ENCODE data around the gene ST7.

Gene ST7

DNA sequence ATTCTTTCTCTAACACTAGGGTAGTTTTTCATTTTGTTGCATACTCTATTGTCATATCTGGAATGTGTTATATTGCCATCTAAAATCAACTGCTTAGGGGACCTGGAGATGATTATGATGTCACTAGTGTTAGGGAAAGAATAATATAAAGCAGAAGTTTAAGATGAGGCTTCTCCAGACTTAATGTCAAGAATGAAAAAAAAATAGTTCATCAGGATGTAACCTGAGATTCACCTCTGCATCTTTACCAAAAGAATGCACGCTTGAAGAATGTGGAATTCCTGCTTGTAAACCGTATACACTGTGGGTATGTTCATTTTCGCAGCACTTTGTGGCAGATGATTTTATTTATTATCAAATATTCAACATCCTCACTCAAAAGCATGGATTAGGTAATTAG, 184.6 kb downstream of the ST7 start:
- no peak overlapping the region for H3K4me3 ChIP-seq (ENCODE audit: low read length)
- TF ChIP-seq, protein P1, sequence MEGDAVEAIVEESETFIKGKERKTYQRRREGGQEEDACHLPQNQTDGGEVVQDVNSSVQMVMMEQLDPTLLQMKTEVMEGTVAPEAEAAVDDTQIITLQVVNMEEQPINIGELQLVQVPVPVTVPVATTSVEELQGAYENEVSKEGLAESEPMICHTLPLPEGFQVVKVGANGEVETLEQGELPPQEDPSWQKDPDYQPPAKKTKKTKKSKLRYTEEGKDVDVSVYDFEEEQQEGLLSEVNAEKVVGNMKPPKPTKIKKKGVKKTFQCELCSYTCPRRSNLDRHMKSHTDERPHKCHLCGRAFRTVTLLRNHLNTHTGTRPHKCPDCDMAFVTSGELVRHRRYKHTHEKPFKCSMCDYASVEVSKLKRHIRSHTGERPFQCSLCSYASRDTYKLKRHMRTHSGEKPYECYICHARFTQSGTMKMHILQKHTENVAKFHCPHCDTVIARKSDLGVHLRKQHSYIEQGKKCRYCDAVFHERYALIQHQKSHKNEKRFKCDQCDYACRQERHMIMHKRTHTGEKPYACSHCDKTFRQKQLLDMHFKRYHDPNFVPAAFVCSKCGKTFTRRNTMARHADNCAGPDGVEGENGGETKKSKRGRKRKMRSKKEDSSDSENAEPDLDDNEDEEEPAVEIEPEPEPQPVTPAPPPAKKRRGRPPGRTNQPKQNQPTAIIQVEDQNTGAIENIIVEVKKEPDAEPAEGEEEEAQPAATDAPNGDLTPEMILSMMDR (IDR thresholded peaks at IDR 0.05; ENCODE audit: insufficient read depth, low read depth, low read length, missing control alignments): no peak
- DNase-seq (ENCODE audit: low read depth): no peak

DNA sequence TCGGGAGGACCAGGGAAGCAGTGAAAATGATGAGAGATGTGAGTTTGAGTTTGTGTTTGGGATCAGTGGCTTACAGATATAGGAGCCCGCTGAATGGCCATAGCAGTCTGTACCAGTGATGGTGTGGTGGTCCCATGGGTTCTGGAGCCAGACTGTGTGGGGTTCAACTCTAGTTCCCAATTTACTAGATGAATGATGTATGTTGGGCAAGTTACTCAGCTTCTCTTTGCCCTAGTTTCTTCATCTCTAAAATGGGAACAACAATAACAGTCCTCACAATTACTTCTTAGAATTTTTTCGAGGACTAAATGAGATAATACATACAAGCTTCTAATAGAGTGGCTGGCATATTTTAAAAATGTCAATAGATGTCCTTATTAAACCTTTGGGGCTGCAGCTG, 185.2 kb downstream of the ST7 start:
- TF ChIP-seq, protein P1 (IDR thresholded peaks at IDR 0.05; ENCODE audit: insufficient read depth, low read depth, low read length, missing control alignments): no peak
- no peak overlapping the region for H3K4me3 ChIP-seq (ENCODE audit: low read length)
- DNase-seq (ENCODE audit: low read depth): no peak

DNA sequence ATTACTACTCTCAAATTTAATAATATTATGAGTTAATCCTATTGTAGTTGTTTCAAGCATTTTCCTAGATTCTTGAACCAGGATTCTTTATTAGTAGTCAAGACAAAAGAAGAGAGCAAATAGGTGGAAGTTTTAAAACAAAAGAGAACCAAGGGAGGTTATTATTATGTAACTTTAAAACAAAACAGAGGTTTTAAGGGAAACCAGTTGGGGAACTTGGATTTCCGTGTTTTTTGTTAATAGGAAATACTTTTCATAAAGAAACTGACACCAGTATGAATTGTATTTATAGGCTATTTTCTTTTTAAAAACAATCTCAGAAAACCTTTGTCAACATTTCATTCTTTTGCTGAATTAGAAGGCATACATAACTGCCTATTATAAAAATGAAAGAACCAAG, 185.7 kb downstream of the ST7 start:
- no peak overlapping the region for H3K4me3 ChIP-seq (ENCODE audit: low read length)
- DNase-seq (ENCODE audit: low read depth): no peak
- TF ChIP-seq, protein P1 (IDR thresholded peaks at IDR 0.05; ENCODE audit: insufficient read depth, low read depth, low read length, missing control alignments): no peak

DNA sequence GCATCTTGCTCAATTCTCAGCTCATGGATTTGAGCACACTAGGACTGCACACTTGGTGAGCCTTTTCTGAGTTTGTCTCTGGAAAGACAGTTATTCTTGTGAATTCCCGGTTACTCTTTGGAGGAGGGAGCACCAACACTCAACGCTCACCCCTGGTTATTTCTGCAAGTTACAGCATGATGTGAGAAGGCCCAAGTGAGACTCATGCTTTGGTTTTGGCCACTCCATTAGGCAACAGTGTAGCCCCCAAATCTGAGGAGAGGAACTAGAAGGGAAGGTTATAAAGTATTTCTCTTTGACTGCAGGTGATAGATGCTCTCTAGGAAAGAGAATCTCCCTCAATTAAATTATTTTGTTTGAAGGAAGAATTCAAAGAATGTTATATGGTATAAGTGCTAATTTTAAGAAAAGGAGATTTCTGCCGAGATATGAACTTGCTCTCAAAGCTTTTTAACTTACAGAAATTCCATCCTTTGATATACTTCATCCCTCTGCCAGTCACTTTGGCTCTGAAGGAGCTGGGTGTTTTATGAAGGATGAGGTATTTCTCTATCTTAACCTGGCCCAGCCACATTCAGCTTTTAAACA, 186.2 kb downstream of the ST7 start:
- H3K4me3 ChIP-seq (ENCODE audit: low read length): no peak overlapping the region
- DNase-seq (ENCODE audit: low read depth): peak; percentile 9
- TF ChIP-seq, protein P1 (IDR thresholded peaks at IDR 0.05; ENCODE audit: insufficient read depth, low read depth, low read length, missing control alignments): no peak

DNA sequence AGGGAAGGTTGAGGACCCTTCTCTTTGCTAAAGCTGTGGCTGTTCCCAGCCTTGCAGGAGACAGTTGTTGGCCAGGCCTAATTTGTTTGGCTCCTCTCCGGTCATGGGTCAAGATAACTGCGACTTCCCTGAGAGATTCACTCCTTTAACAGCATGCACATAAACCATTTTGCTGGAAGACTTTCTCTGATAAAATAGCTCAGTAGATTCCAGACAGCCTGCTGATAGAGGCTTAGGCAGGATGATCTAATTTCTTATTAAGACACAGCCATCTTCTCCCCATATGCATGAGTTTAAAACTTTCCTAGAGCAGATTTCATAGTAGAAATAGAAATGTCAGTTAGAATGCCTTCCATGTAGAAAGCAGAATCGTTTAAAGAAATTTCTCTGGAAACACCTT, 187.6 kb downstream of the ST7 start:
- no peak overlapping the region for H3K4me3 ChIP-seq (ENCODE audit: low read length)
- TF ChIP-seq, protein P1 (IDR thresholded peaks at IDR 0.05; ENCODE audit: insufficient read depth, low read depth, low read length, missing control alignments): no peak
- DNase-seq (ENCODE audit: low read depth): no peak

DNA sequence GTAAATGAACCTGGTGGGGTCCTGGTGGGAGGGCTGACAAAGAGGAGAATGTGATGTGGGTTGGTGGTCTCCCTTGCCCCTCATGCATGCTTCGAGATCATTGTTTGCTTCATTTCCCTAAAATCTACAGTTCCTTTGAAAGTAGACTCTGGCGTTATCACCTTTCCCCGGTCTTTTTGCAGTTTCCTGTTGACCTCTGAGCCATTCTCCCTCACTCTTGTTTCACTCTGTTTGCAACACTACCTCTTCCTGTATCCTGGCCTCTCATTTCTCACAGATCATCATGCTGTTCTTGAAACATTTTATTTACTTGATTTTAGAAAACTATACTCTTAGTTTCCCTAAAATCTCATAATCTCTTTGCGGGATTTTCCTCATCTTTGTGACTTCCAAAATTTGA, 189.8 kb downstream of the ST7 start:
- no peak overlapping the region for H3K4me3 ChIP-seq (ENCODE audit: low read length)
- TF ChIP-seq, protein P1 (IDR thresholded peaks at IDR 0.05; ENCODE audit: insufficient read depth, low read depth, low read length, missing control alignments): no peak
- no peak for DNase-seq (ENCODE audit: low read depth)

DNA sequence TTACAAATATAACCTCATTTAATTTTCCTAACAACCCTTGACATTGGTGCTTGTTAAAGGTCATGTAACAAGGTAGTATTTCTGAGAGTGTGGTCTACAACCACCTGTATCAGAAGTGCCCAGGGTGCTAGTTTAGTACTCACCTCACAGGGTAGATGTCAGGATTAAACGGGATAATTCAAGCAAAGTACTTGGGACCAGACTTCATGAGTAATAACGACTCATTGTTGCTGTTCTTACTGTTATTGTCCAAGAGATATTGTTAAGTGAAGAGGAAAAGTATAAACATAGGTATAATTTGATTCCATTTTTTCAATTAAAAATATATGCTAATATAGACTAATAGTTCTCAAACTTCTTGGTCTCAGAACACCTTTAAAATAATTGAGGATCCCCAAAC, 190.3 kb downstream of the ST7 start:
- peak; percentile 69 for DNase-seq (ENCODE audit: low read depth)
- TF ChIP-seq, protein P1 (IDR thresholded peaks at IDR 0.05; ENCODE audit: insufficient read depth, low read depth, low read length, missing control alignments): no peak
- H3K4me3 ChIP-seq (ENCODE audit: low read length): no peak overlapping the region

All from epithelial cell of esophagus (primary cell).